ENCODE measurements around the gene GPR37. TPM values are rescaled to one million over a fixed set of nuclear protein-coding genes. Genes with fewer than 3 reads are reported as not detected.

GPR37 gene
- polyA plus RNA-seq, 2 of the 4 experiments (the other 2 are of a cell fraction) = 0.35 to 0.61 TPM

GRCh38 chr7:124700655-124701054 lies 64.9 kb downstream of the GPR37 start:
- H3K4me1 ChIP-seq = no peaks in the 10 kb centered on the region
- no peak for TF ChIP-seq HEYL (CRISPR knock-in tag; IDR thresholded peaks at IDR 0.05)
- no peak for TF ChIP-seq TP53 (CRISPR knock-in tag; IDR thresholded peaks at IDR 0.05)
- no peak for TF ChIP-seq MYC (IDR thresholded peaks at IDR 0.05; ENCODE audit: borderline replicate concordance, low read length)
- TF ChIP-seq FOSL2 (IDR thresholded peaks at IDR 0.05) = no peak
- TF ChIP-seq FOSL2 (CRISPR knock-in tag; IDR thresholded peaks at IDR 0.05) = no peak
- no peak for TF ChIP-seq CBX8 (IDR thresholded peaks at IDR 0.05)
- TF ChIP-seq RARB (CRISPR knock-in tag; IDR thresholded peaks at IDR 0.05) = no peak
- TF ChIP-seq GATA3 (IDR thresholded peaks at IDR 0.05; ENCODE audit: borderline replicate concordance) = no peak
- TF ChIP-seq FOXS1 (CRISPR knock-in tag; IDR thresholded peaks at IDR 0.05) = no peak
- TF ChIP-seq POLR2A (IDR thresholded peaks at IDR 0.05; ENCODE audit: low read length) = no peak
- TF ChIP-seq PHF8 (IDR thresholded peaks at IDR 0.05; ENCODE audit: borderline replicate concordance, low read depth) = no peak
- no peak overlapping the region for H3K4me3 ChIP-seq
- no peak overlapping the region for H3K4me2 ChIP-seq
- H3K9me3 ChIP-seq = no peaks in the 10 kb centered on the region
- FAIRE-seq (no peak), DNase-seq (ENCODE audit: low read depth in 1 of 2, low spot score in 1 of 2) (no peak), ATAC-seq (no peak)
- no peak overlapping the region for H3K27ac ChIP-seq
- ChIA-PET POLR2A (no interaction called here), CTCF (interaction anchor here (1.2 kb wide), 1 partner anchor 10 kb away, joined by 3 read pairs; no protein-coding TSS in a partner anchor)
- 43% methylated on average over 3 of the region's 3 CpGs for WGBS (ENCODE audit: missing lambda C conversion rate)

GRCh38 chr7:124698964-124699363 lies 66.6 kb downstream of the GPR37 start:
- Histone ChIP-seq H3K27ac (no peak overlapping the region), H3K9me3 (no peaks in the 10 kb centered on the region), H3K4me2 (no peak overlapping the region), H3K4me1 (no peaks in the 10 kb centered on the region), H3K4me3 (no peak overlapping the region)
- no peak for FAIRE-seq
- no peak for ATAC-seq
- ChIA-PET CTCF (no interaction called here), POLR2A (no interaction called here)
- TF ChIP-seq NFE2L2 (conservative IDR thresholded peaks at IDR 0.05; ENCODE audit: low read length) = no peak
- TF ChIP-seq REST (IDR thresholded peaks at IDR 0.05) = no peak
- no peak for TF ChIP-seq SMC3 (IDR thresholded peaks at IDR 0.05)
- no peak for TF ChIP-seq RARB (CRISPR knock-in tag; IDR thresholded peaks at IDR 0.05)
- no peak for TF ChIP-seq CBX8 (IDR thresholded peaks at IDR 0.05)
- no peak for TF ChIP-seq HDAC2 (IDR thresholded peaks at IDR 0.05)
- TF ChIP-seq MAX (IDR thresholded peaks at IDR 0.05) = no peak
- no peak for TF ChIP-seq FOXS1 (CRISPR knock-in tag; IDR thresholded peaks at IDR 0.05)
- TF ChIP-seq TP53 (CRISPR knock-in tag; IDR thresholded peaks at IDR 0.05) = no peak
- no peak for TF ChIP-seq JUN (IDR thresholded peaks at IDR 0.05)
- TF ChIP-seq FOSL2 (IDR thresholded peaks at IDR 0.05) = no peak
- TF ChIP-seq FOSL2 (CRISPR knock-in tag; IDR thresholded peaks at IDR 0.05) = no peak
- TF ChIP-seq RAD21 (conservative IDR thresholded peaks at IDR 0.05 in 1 of 2, IDR thresholded peaks at IDR 0.05 in 1 of 2) = no peak
- no peak for TF ChIP-seq ATOH8 (CRISPR knock-in tag; IDR thresholded peaks at IDR 0.05; ENCODE audit: low read depth)
- no peak for TF ChIP-seq HEYL (CRISPR knock-in tag; IDR thresholded peaks at IDR 0.05)
- TF ChIP-seq MAFK (IDR thresholded peaks at IDR 0.05; ENCODE audit: partially characterized antibody) = no peak
- TF ChIP-seq KDM1A (IDR thresholded peaks at IDR 0.05; ENCODE audit: low read depth) = no peak
- no peak for TF ChIP-seq ZNF302 (CRISPR knock-in tag; IDR thresholded peaks at IDR 0.05)
- no peak for DNase-seq (ENCODE audit: low read depth in 1 of 2, low spot score in 1 of 2)
- 45% methylated on average over 3 of the region's 3 CpGs for WGBS (ENCODE audit: missing lambda C conversion rate)

- H3K4me2 ChIP-seq = no peak overlapping the region
- TF ChIP-seq POLR2AphosphoS2 (conservative IDR thresholded peaks at IDR 0.05; ENCODE audit: low read length) (no peak), RFX5 (IDR thresholded peaks at IDR 0.05) (no peak), TFCP2L1 (CRISPR knock-in tag; IDR thresholded peaks at IDR 0.05) (no peak), NFE2L2 (conservative IDR thresholded peaks at IDR 0.05; ENCODE audit: low read length) (no peak), ZNF302 (CRISPR knock-in tag; IDR thresholded peaks at IDR 0.05) (no peak), EHF (CRISPR knock-in tag; IDR thresholded peaks at IDR 0.05) (no peak), JUNB (IDR thresholded peaks at IDR 0.05) (no peak), ZSCAN20 (CRISPR knock-in tag; IDR thresholded peaks at IDR 0.05) (no peak), NR3C1 (IDR thresholded peaks at IDR 0.05) (no peak), HES2 (IDR thresholded peaks at IDR 0.05) (no peak), CHD2 (IDR thresholded peaks at IDR 0.05; ENCODE audit: low read length, partially characterized antibody) (no peak), USF2 (IDR thresholded peaks at IDR 0.05) (no peak)
- ChIA-PET POLR2A (no interaction called here), CTCF (no interaction called here)
- no peaks in the 10 kb centered on the region for H3K4me1 ChIP-seq
- ATAC-seq (no peak), FAIRE-seq (no peak), DNase-seq (ENCODE audit: low read depth in 1 of 2, low spot score in 1 of 2) (no peak)
- WGBS (ENCODE audit: missing lambda C conversion rate) = 76% methylated on average over 4 of the region's 4 CpGs
- H3K9me3 ChIP-seq = no peaks in the 10 kb centered on the region
- H3K4me3 ChIP-seq = no peak overlapping the region
- no peak overlapping the region for H3K27ac ChIP-seq
Measured at GRCh38 chr7:124697746-124698145, 67.8 kb downstream of the GPR37 start.
